Ishikawa (cell line): ENCODE results near the gene SMAD5.

ENCODE experiments used
- EGR1 ChIP-seq: IDR thresholded peaks from 2 replicates; pipeline ENCODE4 v1.6.1; 2012
- EP300 ChIP-seq: IDR thresholded peaks from 2 replicates; pipeline ENCODE4 v1.6.1; 2012; ENCODE audit warnings: borderline replicate concordance
- FOXM1 ChIP-seq: IDR thresholded peaks from 2 replicates; pipeline ENCODE4 v1.6.1; 2012; ENCODE audit warnings: low read depth, borderline replicate concordance
- NFIC ChIP-seq: IDR thresholded peaks from 2 replicates; pipeline ENCODE4 v1.6.1; 2012
- RAD21 ChIP-seq: IDR thresholded peaks from 2 replicates; pipeline ENCODE4 v1.6.1; 2012; ENCODE audit warnings: low read depth
- TAF1 ChIP-seq: IDR thresholded peaks from 2 replicates; pipeline ENCODE4 v1.6.1; 2012; ENCODE audit warnings: low read depth, mild to moderate bottlenecking
- TEAD4 ChIP-seq: IDR thresholded peaks from 2 replicates; pipeline ENCODE4 v1.6.1; 2012
- YY1 ChIP-seq: IDR thresholded peaks from 2 replicates; pipeline ENCODE4 v1.6.1; 2012; ENCODE audit warnings: low read depth
- TF ChIP-seq, protein P1 (sequence below): IDR thresholded peaks from 2 replicates; pipeline ENCODE4 v1.6.1; 2012

DNA sequence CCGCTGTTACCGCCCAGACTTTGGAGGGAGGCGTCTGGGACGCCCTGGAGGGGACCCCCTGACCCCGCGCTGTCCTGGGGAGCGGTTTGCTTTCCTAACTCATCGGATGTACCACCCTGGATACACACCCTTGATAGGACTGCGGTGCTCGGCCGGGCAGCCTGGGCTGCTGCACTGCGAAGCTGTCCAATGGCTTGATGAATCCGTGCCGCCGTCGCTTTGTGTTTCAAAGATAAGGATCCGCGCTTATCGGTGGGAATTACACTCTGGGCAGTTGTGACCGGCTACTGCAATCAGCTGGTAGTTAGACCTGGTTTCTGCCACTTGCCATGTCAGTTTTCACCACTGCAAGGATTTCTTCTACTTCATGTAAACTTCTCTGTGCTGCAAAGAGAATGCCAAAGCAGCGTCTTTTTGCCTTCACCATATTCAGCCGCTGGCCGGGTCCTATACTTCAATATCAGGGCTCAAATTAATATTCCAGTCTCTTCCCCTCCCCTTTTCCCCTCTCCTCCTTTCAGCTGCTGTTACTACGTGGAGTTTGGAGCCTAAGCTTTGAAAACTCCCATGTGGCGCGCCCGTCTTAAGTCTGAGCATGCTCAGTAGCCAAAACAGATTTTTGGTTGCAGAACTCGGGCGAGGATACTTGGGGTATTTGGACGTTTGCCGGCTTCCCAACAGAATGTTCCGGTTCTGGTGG lies 727 bp downstream of the SMAD5 start:
- TF ChIP-seq EGR1 (no peak), YY1 (no peak), NFIC (no peak), TAF1 (no peak), FOXM1 (no peak), TEAD4 (no peak), RAD21 (no peak), EP300 (no peak)
- TF ChIP-seq, protein P1, sequence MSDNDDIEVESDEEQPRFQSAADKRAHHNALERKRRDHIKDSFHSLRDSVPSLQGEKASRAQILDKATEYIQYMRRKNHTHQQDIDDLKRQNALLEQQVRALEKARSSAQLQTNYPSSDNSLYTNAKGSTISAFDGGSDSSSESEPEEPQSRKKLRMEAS = 0 out of 2 replicates have a peak, but pooled peaks have one; percentile 15
